Keratinocyte (primary cell): ENCODE measurements around the gene PLCL2.

Experiments used
- CTCF ChIP-seq, 3 experiments: IDR thresholded peaks in 1 of 3; conservative IDR thresholded peaks in 1 of 3; optimal IDR thresholded peaks in 1 of 3; 2 replicates in 2 of 3; 3 replicates in 1 of 3; pipeline versions ENCODE3 to v1.5.1; 2011; ENCODE audit warnings: low read length in 3 of 3, mild to moderate bottlenecking in 3 of 3, moderate library complexity in 2 of 3, control low read depth in 1 of 3, inconsistent platforms in 1 of 3; ENCODE audit not compliant: insufficient read depth in 2 of 3; ENCODE audit errors: extremely low read depth in 1 of 3
- EZH2 ChIP-seq: IDR thresholded peaks from one replicate; pipeline ENCODE4 v1.6.1; 2012; ENCODE audit warnings: inconsistent platforms, mild to moderate bottlenecking, low read length, moderate library complexity

- TF ChIP-seq CTCF (optimal IDR thresholded peaks at IDR 0.05 in 1 of 3, IDR thresholded peaks at IDR 0.05 in 1 of 3, conservative IDR thresholded peaks at IDR 0.05 in 1 of 3; ENCODE audit: extremely low read depth in 1 of 3, insufficient read depth in 2 of 3, low read length in 3 of 3), result no peak
- no peak for TF ChIP-seq EZH2
Measured at GRCh38 chr3:17088602-17089313, 204.0 kb downstream of the PLCL2 start.
